T1000 (cell line): ENCODE measurements around the gene USP24.

Source experiments
- DNase-seq: peaks from one replicate; lab custom pipeline; 2025; ENCODE audit warnings: mixed read lengths; lab: John Stamatoyannopoulos, UW

The USP24 gene

GRCh38 chr1:55052221-55053142 lies 162.7 kb downstream of the USP24 start:
- no peak for DNase-seq

GRCh38 chr1:55051621-55052020 lies 163.5 kb downstream of the USP24 start:
- no peak for DNase-seq

- no peak for DNase-seq
These were observed 164.0 kb downstream of the USP24 start for GRCh38 chr1:55051169-55051568.

GRCh38 chr1:55050283-55050682 lies 164.9 kb downstream of the USP24 start:
- no peak for DNase-seq

GRCh38 chr1:55049914-55050278 lies 165.3 kb downstream of the USP24 start:
- no peak for DNase-seq

GRCh38 chr1:55049271-55049913 lies 165.8 kb downstream of the USP24 start:
- no peak for DNase-seq

- DNase-seq, result no peak
These were observed 166.5 kb downstream of the USP24 start for GRCh38 chr1:55048453-55049270.

GRCh38 chr1:55047611-55048010 lies 167.6 kb downstream of the USP24 start:
- no peak for DNase-seq

- no peak for DNase-seq
These were observed 168.3 kb downstream of the USP24 start for GRCh38 chr1:55046871-55047270.

GRCh38 chr1:55045430-55045829 lies 169.7 kb downstream of the USP24 start:
- DNase-seq, result no peak

- DNase-seq, result no peak
These were observed 170.4 kb downstream of the USP24 start for GRCh38 chr1:55044617-55045397.

- DNase-seq, result no peak
These were observed 171.4 kb downstream of the USP24 start for GRCh38 chr1:55043726-55044125.

GRCh38 chr1:55043011-55043410 lies 172.2 kb downstream of the USP24 start:
- no peak for DNase-seq

- DNase-seq, result no peak
These were observed 173.6 kb downstream of the USP24 start for GRCh38 chr1:55041613-55042012.

GRCh38 chr1:55040933-55041494 lies 174.2 kb downstream of the USP24 start:
- no peak for DNase-seq

GRCh38 chr1:55040083-55040932 lies 174.9 kb downstream of the USP24 start:
- DNase-seq, result no peak

- no peak for DNase-seq
These were observed 175.7 kb downstream of the USP24 start, which contains the start of gene PCSK9 for GRCh38 chr1:55039342-55040082. Gene PCSK9, plus strand, starts transcription at chr1:55039548. Its CDS starts 290 bp downstream, at chr1:55039838.

- no peak for DNase-seq
These were observed 176.2 kb downstream of the USP24 start for GRCh38 chr1:55038974-55039341.

GRCh38 chr1:55038552-55038838 lies 176.7 kb downstream of the USP24 start:
- no peak for DNase-seq
